SK-N-SH (cell line): ENCODE measurements around the gene IQCE.

Source experiments
- EP300 ChIP-seq, 2 experiments: IDR thresholded peaks; 2 replicates each; pipeline versions ENCODE4 v1.4.0 to v1.6.1; 2012; ENCODE audit warnings: borderline replicate concordance in 1 of 2, low read depth in 1 of 2, low read length in 1 of 2
- RXRA ChIP-seq: IDR thresholded peaks from 2 replicates; pipeline ENCODE4 v1.4.0; 2012; ENCODE audit warnings: low read depth, mild to moderate bottlenecking, borderline replicate concordance
- TF ChIP-seq, protein P1 (sequence below): fragments of 200-600 bp; sonication (generic); IDR thresholded peaks from 2 replicates; pipeline ENCODE4 v1.6.1; 2017; ENCODE audit warnings: antibody characterized with exemption, mild to moderate bottlenecking, moderate library complexity

DNA sequence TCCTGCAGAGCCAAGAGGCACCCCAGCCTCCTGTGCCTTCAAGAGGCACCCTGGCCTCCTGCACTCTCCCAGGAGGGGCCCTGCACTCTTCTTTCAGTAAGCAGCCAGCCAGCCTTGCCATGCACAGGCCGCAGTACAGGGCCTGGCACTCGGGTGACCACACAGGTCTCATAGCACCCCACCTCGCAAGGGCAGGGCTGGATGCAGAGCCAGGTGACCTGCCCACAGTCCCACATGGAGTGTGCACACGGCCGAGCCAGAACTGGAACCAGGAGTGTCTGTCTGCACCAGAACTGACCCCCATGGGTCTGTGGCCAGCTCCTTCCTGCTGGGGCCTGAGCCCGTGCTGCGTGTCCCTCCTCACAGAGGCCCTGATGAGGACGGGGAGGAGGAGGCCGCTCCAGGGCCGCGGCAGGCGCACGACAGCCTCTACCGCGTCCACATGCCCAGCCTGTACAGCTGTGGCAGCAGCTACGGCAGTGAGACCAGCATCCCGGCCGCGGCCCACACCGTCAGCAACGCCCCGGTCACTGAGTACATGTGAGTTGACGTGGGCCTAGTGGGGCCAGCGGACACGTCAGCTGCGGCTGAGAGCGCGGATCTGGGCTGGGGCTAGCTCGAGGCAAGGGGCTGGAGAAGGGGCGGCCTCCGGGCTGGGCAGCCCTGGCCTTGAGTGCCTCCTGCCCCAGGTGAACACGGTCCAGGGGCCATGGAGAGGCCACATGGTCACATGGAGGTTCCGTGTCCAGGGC, 99.3 kb downstream of the IQCE start:
- TF ChIP-seq, protein P1, sequence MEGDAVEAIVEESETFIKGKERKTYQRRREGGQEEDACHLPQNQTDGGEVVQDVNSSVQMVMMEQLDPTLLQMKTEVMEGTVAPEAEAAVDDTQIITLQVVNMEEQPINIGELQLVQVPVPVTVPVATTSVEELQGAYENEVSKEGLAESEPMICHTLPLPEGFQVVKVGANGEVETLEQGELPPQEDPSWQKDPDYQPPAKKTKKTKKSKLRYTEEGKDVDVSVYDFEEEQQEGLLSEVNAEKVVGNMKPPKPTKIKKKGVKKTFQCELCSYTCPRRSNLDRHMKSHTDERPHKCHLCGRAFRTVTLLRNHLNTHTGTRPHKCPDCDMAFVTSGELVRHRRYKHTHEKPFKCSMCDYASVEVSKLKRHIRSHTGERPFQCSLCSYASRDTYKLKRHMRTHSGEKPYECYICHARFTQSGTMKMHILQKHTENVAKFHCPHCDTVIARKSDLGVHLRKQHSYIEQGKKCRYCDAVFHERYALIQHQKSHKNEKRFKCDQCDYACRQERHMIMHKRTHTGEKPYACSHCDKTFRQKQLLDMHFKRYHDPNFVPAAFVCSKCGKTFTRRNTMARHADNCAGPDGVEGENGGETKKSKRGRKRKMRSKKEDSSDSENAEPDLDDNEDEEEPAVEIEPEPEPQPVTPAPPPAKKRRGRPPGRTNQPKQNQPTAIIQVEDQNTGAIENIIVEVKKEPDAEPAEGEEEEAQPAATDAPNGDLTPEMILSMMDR, result no peak
- no peak for TF ChIP-seq RXRA
- TF ChIP-seq EP300 (IDR thresholded peaks at IDR 0.05; ENCODE audit: borderline replicate concordance in 1 of 2, low read depth in 1 of 2, low read length in 1 of 2), result no peak
